Measurements from ENCODE around the gene SMCO3.

- TF ChIP-seq, protein P1, sequence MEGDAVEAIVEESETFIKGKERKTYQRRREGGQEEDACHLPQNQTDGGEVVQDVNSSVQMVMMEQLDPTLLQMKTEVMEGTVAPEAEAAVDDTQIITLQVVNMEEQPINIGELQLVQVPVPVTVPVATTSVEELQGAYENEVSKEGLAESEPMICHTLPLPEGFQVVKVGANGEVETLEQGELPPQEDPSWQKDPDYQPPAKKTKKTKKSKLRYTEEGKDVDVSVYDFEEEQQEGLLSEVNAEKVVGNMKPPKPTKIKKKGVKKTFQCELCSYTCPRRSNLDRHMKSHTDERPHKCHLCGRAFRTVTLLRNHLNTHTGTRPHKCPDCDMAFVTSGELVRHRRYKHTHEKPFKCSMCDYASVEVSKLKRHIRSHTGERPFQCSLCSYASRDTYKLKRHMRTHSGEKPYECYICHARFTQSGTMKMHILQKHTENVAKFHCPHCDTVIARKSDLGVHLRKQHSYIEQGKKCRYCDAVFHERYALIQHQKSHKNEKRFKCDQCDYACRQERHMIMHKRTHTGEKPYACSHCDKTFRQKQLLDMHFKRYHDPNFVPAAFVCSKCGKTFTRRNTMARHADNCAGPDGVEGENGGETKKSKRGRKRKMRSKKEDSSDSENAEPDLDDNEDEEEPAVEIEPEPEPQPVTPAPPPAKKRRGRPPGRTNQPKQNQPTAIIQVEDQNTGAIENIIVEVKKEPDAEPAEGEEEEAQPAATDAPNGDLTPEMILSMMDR (IDR thresholded peaks at IDR 0.05) = no peak
- TF ChIP-seq EZH2 (IDR thresholded peaks at IDR 0.05; ENCODE audit: borderline replicate concordance, insufficient read depth, low read depth, low read length, poor library complexity, severe bottlenecking) = no peak
Observed at GRCh38 chr12:14773685-14774073, 40.3 kb downstream of the SMCO3 start.
